ENCODE data around the gene EEPD1.

DNA sequence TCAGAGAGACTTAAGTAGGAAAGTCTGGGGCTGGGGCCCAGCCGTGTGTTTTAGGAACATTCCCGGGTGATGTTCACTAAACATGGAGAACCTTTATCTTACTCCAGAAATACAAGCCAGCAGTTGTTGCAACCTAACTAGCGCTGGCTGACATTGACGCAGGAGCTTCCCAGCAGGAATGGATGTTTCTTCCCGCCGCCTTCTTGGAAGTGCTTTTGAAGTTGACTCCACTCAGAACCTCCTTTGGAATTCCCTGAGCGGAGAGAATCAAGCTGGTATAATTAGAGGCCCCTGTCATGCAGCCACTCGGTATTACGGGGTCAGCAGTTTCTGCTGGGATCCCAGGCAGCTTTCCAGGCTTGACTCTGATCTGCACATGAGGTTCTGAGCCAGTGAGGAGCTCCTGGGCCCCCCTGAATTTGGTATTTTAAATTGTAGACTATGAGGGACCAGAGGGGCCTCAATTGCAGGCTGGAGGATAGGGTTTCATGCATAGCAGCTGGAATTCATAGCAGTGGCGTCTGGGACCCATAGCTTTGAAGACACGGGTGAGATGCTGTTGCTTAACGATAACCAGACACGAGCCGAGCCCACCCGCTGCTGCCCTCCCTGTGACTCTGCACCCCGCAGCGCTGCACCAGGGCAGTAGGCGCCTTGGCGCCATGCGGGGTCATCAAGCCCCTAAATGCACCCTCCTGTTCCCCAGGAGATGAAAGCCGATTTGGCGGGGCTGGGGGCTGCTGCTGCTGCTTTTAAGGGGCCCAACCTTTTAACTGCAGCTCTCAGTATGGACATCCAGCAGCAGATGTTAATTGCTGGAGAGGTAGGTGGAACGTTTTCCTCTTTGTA, 61.8 kb downstream of the EEPD1 start:
- TF ChIP-seq, protein P1, sequence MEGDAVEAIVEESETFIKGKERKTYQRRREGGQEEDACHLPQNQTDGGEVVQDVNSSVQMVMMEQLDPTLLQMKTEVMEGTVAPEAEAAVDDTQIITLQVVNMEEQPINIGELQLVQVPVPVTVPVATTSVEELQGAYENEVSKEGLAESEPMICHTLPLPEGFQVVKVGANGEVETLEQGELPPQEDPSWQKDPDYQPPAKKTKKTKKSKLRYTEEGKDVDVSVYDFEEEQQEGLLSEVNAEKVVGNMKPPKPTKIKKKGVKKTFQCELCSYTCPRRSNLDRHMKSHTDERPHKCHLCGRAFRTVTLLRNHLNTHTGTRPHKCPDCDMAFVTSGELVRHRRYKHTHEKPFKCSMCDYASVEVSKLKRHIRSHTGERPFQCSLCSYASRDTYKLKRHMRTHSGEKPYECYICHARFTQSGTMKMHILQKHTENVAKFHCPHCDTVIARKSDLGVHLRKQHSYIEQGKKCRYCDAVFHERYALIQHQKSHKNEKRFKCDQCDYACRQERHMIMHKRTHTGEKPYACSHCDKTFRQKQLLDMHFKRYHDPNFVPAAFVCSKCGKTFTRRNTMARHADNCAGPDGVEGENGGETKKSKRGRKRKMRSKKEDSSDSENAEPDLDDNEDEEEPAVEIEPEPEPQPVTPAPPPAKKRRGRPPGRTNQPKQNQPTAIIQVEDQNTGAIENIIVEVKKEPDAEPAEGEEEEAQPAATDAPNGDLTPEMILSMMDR (IDR thresholded peaks at IDR 0.05; ENCODE audit: low read depth, low read length), result no peak
- no peak for TF ChIP-seq EZH2phosphoT487 (IDR thresholded peaks at IDR 0.05; ENCODE audit: low read depth)

Data from OCI-LY3 (cell line).